ENCODE results near the gene RSPH6A.

The RSPH6A gene

GRCh38 chr19:45747513-45747912 lies 67.6 kb downstream of the RSPH6A start:
- no peak for DNase-seq (ENCODE audit: low read depth)
- H3K4me3 ChIP-seq (ENCODE audit: low read depth, low read length): no peak overlapping the region

- no peak for DNase-seq (ENCODE audit: low read depth)
- H3K4me3 ChIP-seq (ENCODE audit: low read depth, low read length): no peak overlapping the region
Observed at GRCh38 chr19:45746866-45747265, 68.2 kb downstream of the RSPH6A start.
